Measurements from ENCODE around the gene SIGLEC1. TPM values are rescaled to one million over a fixed set of nuclear protein-coding genes. Genes with fewer than 3 reads are reported as not detected.

The SIGLEC1 gene
- total RNA-seq, 2 experiments from 2014 or later: 0.03 TPM; not detected in 1

- H3K27ac Mint-ChIP-seq: no peak within 1 kb of the TSS
- H3K9me3 Mint-ChIP-seq: no peaks in the 10 kb centered on the region
- CTCF ChIA-PET: interaction anchor here (4.3 kb wide), 1 partner anchor 14 kb away, joined by 22 read pairs; no protein-coding TSS in a partner anchor
These were observed 49.2 kb downstream of the SIGLEC1 start, which contains the start of gene GFRA4 for GRCh38 chr20:3663031-3663701. GFRA4 (minus strand) TSS chr20:3663399; CDS start chr20:3663399, 0 bp downstream.

More at GRCh38 chr20:3663031-3663701, 49.2 kb downstream of the SIGLEC1 start, which contains the start of gene GFRA4:
- Mint-ChIP-seq H3K4me1 (peaks cover 58% of the 10 kb centered on the region), H3K4me3 (no peak within 1 kb of the TSS), H3K36me3 (ENCODE audit: low read depth) (no peaks in the 10 kb centered on the region), H3K27me3 (peaks cover 71% of the 10 kb centered on the region)
- no peak for DNase-seq
- POLR2A ChIA-PET: no interaction called here

Other genes with a start within 250 kb of the SIGLEC1 start
- gene ATRN, start 241.6 kb downstream of the SIGLEC1 start, total RNA-seq: 1 to 10 TPM; 7.8 to 8.1 TPM
- not detected for gene GFRA4, start 49.2 kb downstream of the SIGLEC1 start, total RNA-seq
- gene ADAM33, start 30.6 kb downstream of the SIGLEC1 start, total RNA-seq: not detected
- gene HSPA12B, start 20.1 kb upstream of the SIGLEC1 start, total RNA-seq: under 1 TPM in 1 of 2 experiments, not detected in 1; 0.08 TPM
- gene ADISSP, start 55.2 kb upstream of the SIGLEC1 start, total RNA-seq: 10 to 100 TPM; 20.7 to 23.4 TPM
- not detected for gene SPEF1, start 68.8 kb upstream of the SIGLEC1 start, total RNA-seq
- gene CENPB, start 74.1 kb upstream of the SIGLEC1 start, total RNA-seq: 10 to 100 TPM; 67.0 to 68.0 TPM
- 100 to 1,000 TPM; 452 to 454 TPM for gene CDC25B, start 83.7 kb upstream of the SIGLEC1 start, total RNA-seq
- 10 to 100 TPM; 12.7 to 15.5 TPM for gene AP5S1, start 107.9 kb upstream of the SIGLEC1 start, total RNA-seq
- gene MAVS, start 134.2 kb upstream of the SIGLEC1 start, total RNA-seq: 10 to 100 TPM; 31.1 to 31.6 TPM
- gene PANK2, start 176.8 kb upstream of the SIGLEC1 start, total RNA-seq: 10 to 100 TPM; 63.3 to 63.8 TPM

Measured in activated CD4-positive, alpha-beta memory T cell treated with anti-CD3 and anti-CD28 coated beads, Interleukin-2, amount 10 ng/mL, durations not matched to agents 7 days and 5 days (primary cell).